Colonic mucosa (tissue), 4 donors: ENCODE data around the gene MAFB. TPM values are rescaled to one million over a fixed set of nuclear protein-coding genes. Genes with fewer than 3 reads are reported as not detected.

ENCODE experiments used
- DNase-seq: peaks from one replicate; pipeline ENCODE4 v3.0.0-alpha.2; 2020
- H3K27ac ChIP-seq: fragments of 200-600 bp; one replicate; pipeline ENCODE4 v1.8.0; 2021
- H3K27me3 ChIP-seq: fragments of 200-600 bp; one replicate; pipeline ENCODE4 v1.8.0; 2021
- H3K36me3 ChIP-seq: fragments of 200-600 bp; one replicate; pipeline ENCODE4 v1.8.0; 2021
- H3K4me1 ChIP-seq: fragments of 200-600 bp; one replicate; pipeline ENCODE4 v1.8.0; 2021; ENCODE audit warnings: mild to moderate bottlenecking
- H3K4me3 ChIP-seq: fragments of 200-600 bp; one replicate; pipeline ENCODE4 v1.8.0; 2021
- H3K9ac ChIP-seq, 2 donors: one replicate each; pipeline ENCODE4 v1.7.0; 2013; ENCODE audit warnings: control low read depth in 2 of 2, low read depth in 2 of 2, low read length in 2 of 2
- H3K9me3 ChIP-seq: fragments of 200-600 bp; one replicate; pipeline ENCODE4 v1.8.0; 2021
- CTCF ChIP-seq: fragments of 200-600 bp; IDR thresholded peaks from one replicate; pipeline ENCODE4 v1.8.0; 2022; ENCODE audit warnings: antibody characterized with exemption, mild to moderate bottlenecking
- intact Hi-C: fragments of 100-400 bp; cut with DNase I; formaldehyde crosslinking; loops from one replicate; pipeline ENCODE4 v1.14.1; 2022
- total RNA-seq, 2 donors: library from RNA; stranded (reverse); fragmentation: NEBNext Ultra II Directional in 1 of 2; extraction: Animal tissue kit (Norgen Biotek cat#: 25700) in 1 of 2; gene quantifications; one replicate each; pipeline ENCODE4 v1.2.1, GENCODE V29; 2021
- donor health status: healthy.
- donor health status: DM: no; HTN: no; CAD: no.
- donor health status: DM: no; HTN: no; CAD: no.

Gene MAFB
- total RNA-seq, 2 donors from 2014 or later: 2.8 to 11.2 TPM

- Histone ChIP-seq H3K9ac (no peak overlapping the region), H3K4me3 (no peak overlapping the region), H3K36me3 (no peaks in the 10 kb centered on the region), H3K27ac (no peak overlapping the region), H3K4me1 (no peaks in the 10 kb centered on the region), H3K27me3 (peaks cover 8% of the 10 kb centered on the region), H3K9me3 (no peaks in the 10 kb centered on the region)
- intact Hi-C loops: no loop called here
- DNase-seq: no peak
- no peak for TF ChIP-seq CTCF
Observed at GRCh38 chr20:40677343-40677924, 11.6 kb downstream of the MAFB start.

- Histone ChIP-seq H3K36me3 (no peaks in the 10 kb centered on the region), H3K27ac (no peak overlapping the region)
Observed at GRCh38 chr20:40676491-40677269, 12.4 kb downstream of the MAFB start.

GRCh38 chr20:40675599-40676221 lies 13.3 kb downstream of the MAFB start:
- Histone ChIP-seq H3K4me1 (no peaks in the 10 kb centered on the region), H3K27me3 (no peaks in the 10 kb centered on the region), H3K4me3 (no peak overlapping the region), H3K9me3 (no peaks in the 10 kb centered on the region), H3K27ac (no peak overlapping the region), H3K36me3 (no peaks in the 10 kb centered on the region), H3K9ac (no peak overlapping the region)
- no peak for TF ChIP-seq CTCF
- intact Hi-C loops: no loop called here
- DNase-seq: no peak

More at GRCh38 chr20:40676491-40677269, 12.4 kb downstream of the MAFB start:
- TF ChIP-seq CTCF: no peak
- Histone ChIP-seq H3K27me3 (peaks cover under 1% of the 10 kb centered on the region), H3K4me3 (no peak overlapping the region), H3K4me1 (no peaks in the 10 kb centered on the region), H3K9ac (no peak overlapping the region), H3K9me3 (no peaks in the 10 kb centered on the region)
- DNase-seq: no peak
- intact Hi-C loops: no loop called here

- intact Hi-C loops: no loop called here
- Histone ChIP-seq H3K4me3 (no peak overlapping the region), H3K4me1 (no peaks in the 10 kb centered on the region), H3K36me3 (no peaks in the 10 kb centered on the region), H3K27ac (no peak overlapping the region), H3K9me3 (no peaks in the 10 kb centered on the region), H3K27me3 (no peaks in the 10 kb centered on the region), H3K9ac (no peak overlapping the region)
- TF ChIP-seq CTCF: no peak
- no peak for DNase-seq
Observed at GRCh38 chr20:40673442-40673841, 15.6 kb downstream of the MAFB start.

- intact Hi-C loops: no loop called here
- no peak overlapping the region for H3K9ac ChIP-seq
- H3K36me3 ChIP-seq: no peaks in the 10 kb centered on the region
- H3K27me3 ChIP-seq: no peaks in the 10 kb centered on the region
- TF ChIP-seq CTCF: no peak
- no peaks in the 10 kb centered on the region for H3K4me1 ChIP-seq
- H3K9me3 ChIP-seq: no peaks in the 10 kb centered on the region
- no peak overlapping the region for H3K27ac ChIP-seq
- DNase-seq: no peak
- H3K4me3 ChIP-seq: no peak overlapping the region
Observed at GRCh38 chr20:40672095-40672494, 16.9 kb downstream of the MAFB start.
